Esophagus muscularis mucosa (tissue), 4 donors: ENCODE results near the gene PTPRD. TPM values are rescaled to one million over a fixed set of nuclear protein-coding genes. Genes with fewer than 3 reads are reported as not detected.

Experiments used
- DNase-seq: peaks from one replicate; pipeline ENCODE4 v3.0.0-alpha.2; 2017; ENCODE audit errors: extremely low spot score
- H3K27ac ChIP-seq, 4 donors: fragments of 200-600 bp; sonication (generic); replicated peaks in 1 of 4; 1 replicate in 3 of 4; 2 replicates in 1 of 4; pipeline ENCODE4 v1.5.1; 2016 to 2019; ENCODE audit warnings: mild to moderate bottlenecking in 1 of 4
- H3K27me3 ChIP-seq, 4 donors: fragments of 200-600 bp; sonication (generic); one replicate each; pipeline versions ENCODE4 v1.5.1 to v1.6.0; 2016 to 2019
- H3K36me3 ChIP-seq, 4 donors: fragments of 200-600 bp; sonication (generic); one replicate each; pipeline ENCODE4 v1.5.1; 2016 to 2019
- H3K4me1 ChIP-seq, 4 donors: fragments of 200-600 bp; sonication (generic); one replicate each; pipeline ENCODE4 v1.5.1; 2016 to 2019
- H3K4me3 ChIP-seq, 4 donors: fragments of 200-600 bp; sonication (generic); 1 replicate in 2 of 4; 2 replicates in 2 of 4; pipeline ENCODE4 v1.5.1; 2016 to 2019; ENCODE audit warnings: mild to moderate bottlenecking in 4 of 4, moderate library complexity in 1 of 4
- H3K9me3 ChIP-seq, 4 donors: fragments of 200-600 bp; sonication (generic); 1 replicate in 3 of 4; 2 replicates in 1 of 4; pipeline ENCODE4 v1.5.1; 2016 to 2019
- CTCF ChIP-seq, 3 experiments: fragments of 200-600 bp in 2 of 3; fragments of 450-650 bp in 1 of 3; sonication (generic) in 2 of 3; IDR thresholded peaks; one replicate each; pipeline ENCODE4 v1.5.1; 2017 to 2019; ENCODE audit warnings: antibody characterized with exemption in 3 of 3, mild to moderate bottlenecking in 2 of 3, moderate library complexity in 1 of 3
- EP300 ChIP-seq: sonication (generic); formaldehyde crosslinking; IDR thresholded peaks from one replicate; pipeline ENCODE4 v1.6.1; 2017; ENCODE audit warnings: antibody characterized with exemption
- POLR2A ChIP-seq: fragments of 450-650 bp; IDR thresholded peaks from one replicate; pipeline ENCODE4 v1.6.1; 2017; ENCODE audit warnings: antibody characterized with exemption, moderate library complexity, mild to moderate bottlenecking, low read depth
- POLR2AphosphoS5 ChIP-seq, 2 donors: sonication (generic); formaldehyde crosslinking; IDR thresholded peaks; one replicate each; pipeline ENCODE4 v1.6.1; 2017; ENCODE audit warnings: antibody characterized with exemption in 2 of 2
- WGBS: methylation state at CpG from one replicate; pipeline ENCODE4 v1.1.5; 2018; 5-methylcytosine and 5-hydroxymethylcytosine counted together
- intact Hi-C: fragments of 100-400 bp; cut with DNase I; formaldehyde crosslinking; loops from one replicate; pipeline ENCODE4 v1.15.1; 2023
- total RNA-seq, 4 donors: library from RNA; depleted of rRNA; stranded (reverse); fragments of >200 nt; gene quantifications; one replicate each; pipeline versions ENCODE4 v1.1.0 to v1.2.1, GENCODE V29; 2016

PTPRD gene
- total RNA-seq, 4 donors from 2014 or later: 4.1 to 6.6 (median 5.0) TPM

- no peak for TF ChIP-seq CTCF (IDR thresholded peaks at IDR 0.05)
- TF ChIP-seq POLR2A: no peak
- no peak for TF ChIP-seq EP300
- TF ChIP-seq POLR2AphosphoS5 (IDR thresholded peaks at IDR 0.05): no peak
- Histone ChIP-seq H3K27ac (no peak overlapping the region), H3K4me3 (no peak overlapping the region), H3K36me3 (no peaks in the 10 kb centered on the region), H3K9me3 (no peaks in the 10 kb centered on the region), H3K4me1 (no peaks in the 10 kb centered on the region), H3K27me3 (no peaks in the 10 kb centered on the region)
- intact Hi-C loops: no loop called here
- no peak for DNase-seq
Observed at GRCh38 chr9:9996259-9996658, 616.5 kb downstream of the PTPRD start.

- Histone ChIP-seq H3K9me3 (peaks cover 0 to 8% (median 4%) of the 10 kb centered on the region in 4 donors), H3K36me3 (no peaks in the 10 kb centered on the region), H3K27me3 (no peaks in the 10 kb centered on the region), H3K27ac (no peak overlapping the region), H3K4me1 (no peaks in the 10 kb centered on the region), H3K4me3 (no peak overlapping the region)
- DNase-seq: no peak
- intact Hi-C loops: no loop called here
- WGBS: 92% methylated on average over 1 of the region's 1 CpG
- no peak for TF ChIP-seq POLR2AphosphoS5 (IDR thresholded peaks at IDR 0.05)
- no peak for TF ChIP-seq POLR2A
- TF ChIP-seq CTCF (IDR thresholded peaks at IDR 0.05): no peak
- TF ChIP-seq EP300: no peak
Observed at GRCh38 chr9:9992936-9993335, 619.9 kb downstream of the PTPRD start.

GRCh38 chr9:9973062-9973461 lies 639.7 kb downstream of the PTPRD start:
- Histone ChIP-seq H3K9me3 (no peaks in the 10 kb centered on the region), H3K27ac (no peak overlapping the region), H3K4me1 (no peaks in the 10 kb centered on the region), H3K4me3 (no peak overlapping the region), H3K27me3 (no peaks in the 10 kb centered on the region), H3K36me3 (no peaks in the 10 kb centered on the region)
- 85% methylated on average over 6 of the region's 6 CpGs for WGBS
- no peak for TF ChIP-seq CTCF (IDR thresholded peaks at IDR 0.05)
- TF ChIP-seq EP300: no peak
- intact Hi-C loops: no loop called here
- no peak for DNase-seq

GRCh38 chr9:9970514-9970913 lies 642.3 kb downstream of the PTPRD start:
- H3K27ac ChIP-seq: no peak overlapping the region
- H3K9me3 ChIP-seq: no peaks in the 10 kb centered on the region
- H3K4me3 ChIP-seq: no peak overlapping the region
- TF ChIP-seq POLR2AphosphoS5 (IDR thresholded peaks at IDR 0.05) (no peak), CTCF (IDR thresholded peaks at IDR 0.05) (no peak), POLR2A (no peak), EP300 (no peak)
- no peaks in the 10 kb centered on the region for H3K4me1 ChIP-seq
- no peak for DNase-seq
- 88% methylated on average over 5 of the region's 5 CpGs for WGBS
- H3K36me3 ChIP-seq: no peaks in the 10 kb centered on the region
- H3K27me3 ChIP-seq: no peaks in the 10 kb centered on the region
- intact Hi-C loops: no loop called here

GRCh38 chr9:9963841-9964240 lies 649.0 kb downstream of the PTPRD start:
- Histone ChIP-seq H3K27me3 (no peaks in the 10 kb centered on the region), H3K4me3 (no peak overlapping the region), H3K9me3 (no peaks in the 10 kb centered on the region), H3K36me3 (no peaks in the 10 kb centered on the region), H3K4me1 (no peaks in the 10 kb centered on the region), H3K27ac (no peak overlapping the region)
- TF ChIP-seq POLR2A (no peak), EP300 (no peak)
- WGBS: 66% methylated on average over 3 of the region's 3 CpGs
- intact Hi-C loops: no loop called here
- no peak for DNase-seq
